Suppressor macrophage treated with lipopolysaccharide for 4 hours (primary cell): ENCODE results near the gene DNAJC13.

Experiments
- DNase-seq: peaks from one replicate; pipeline ENCODE4 v3.0.0-alpha.2; 2020

The DNAJC13 gene

GRCh38 chr3:132407025-132407424 is 10.3 kb upstream of the DNAJC13 start:
- peak; percentile 65 for DNase-seq

- DNase-seq, result no peak
Measured at GRCh38 chr3:132414841-132415240, 2.5 kb upstream of the DNAJC13 start.

GRCh38 chr3:132416161-132416560 is 1.1 kb upstream of the DNAJC13 start:
- no peak for DNase-seq

- DNase-seq, result peak; percentile 85
Measured at GRCh38 chr3:132417695-132418411, 551 bp downstream of the DNAJC13 start.

GRCh38 chr3:132418916-132419315 is 1.6 kb downstream of the DNAJC13 start:
- peak; percentile 78 for DNase-seq

- no peak for DNase-seq
Measured at GRCh38 chr3:132421832-132422231, 4.5 kb downstream of the DNAJC13 start.

GRCh38 chr3:132422531-132422930 is 5.2 kb downstream of the DNAJC13 start:
- no peak for DNase-seq

- DNase-seq, result peak; percentile 69
Measured at GRCh38 chr3:132432639-132433038, 15.3 kb downstream of the DNAJC13 start.

- DNase-seq, result no peak
Measured at GRCh38 chr3:132433121-132433520, 15.8 kb downstream of the DNAJC13 start.

GRCh38 chr3:132435224-132435910 is 18.1 kb downstream of the DNAJC13 start:
- no peak for DNase-seq

GRCh38 chr3:132435911-132436425 is 18.7 kb downstream of the DNAJC13 start:
- peak; percentile 47 for DNase-seq

GRCh38 chr3:132443421-132443820 is 26.1 kb downstream of the DNAJC13 start:
- DNase-seq, result no peak

GRCh38 chr3:132444383-132444782 is 27.1 kb downstream of the DNAJC13 start:
- no peak for DNase-seq

GRCh38 chr3:132445817-132446216 is 28.5 kb downstream of the DNAJC13 start:
- DNase-seq, result peak; percentile 84

- peak; percentile 50 for DNase-seq
Measured at GRCh38 chr3:132448216-132448961, 31.1 kb downstream of the DNAJC13 start.

GRCh38 chr3:132456136-132456535 is 38.8 kb downstream of the DNAJC13 start:
- DNase-seq, result peak; percentile 66

GRCh38 chr3:132456571-132456970 is 39.3 kb downstream of the DNAJC13 start:
- DNase-seq, result peak; percentile 52

- peak; percentile 63 for DNase-seq
Measured at GRCh38 chr3:132457286-132457685, 40.0 kb downstream of the DNAJC13 start.

- peak; percentile 67 for DNase-seq
Measured at GRCh38 chr3:132459551-132459950, 42.2 kb downstream of the DNAJC13 start.

- DNase-seq, result no peak
Measured at GRCh38 chr3:132461544-132461943, 44.2 kb downstream of the DNAJC13 start.

GRCh38 chr3:132464066-132464465 is 46.8 kb downstream of the DNAJC13 start:
- peak; percentile 7 for DNase-seq

GRCh38 chr3:132469326-132469725 is 52.0 kb downstream of the DNAJC13 start:
- DNase-seq, result no peak

- DNase-seq, result peak; percentile 17
Measured at GRCh38 chr3:132486099-132486498, 68.8 kb downstream of the DNAJC13 start.
